ENCODE results near the gene BCL3. TPM values are rescaled to one million over a fixed set of nuclear protein-coding genes. Genes with fewer than 3 reads are reported as not detected.
A peak's percentile ranks its signal among the peaks of the same experiment; 100 is the strongest.

The BCL3 gene
- total and polyA plus RNA-seq, 10 of the 15 experiments (the other 5 are each of a cell fraction or from before 2014, with no cell fraction given) = 0.55 to 22.7 (median 3.6) TPM

DNA sequence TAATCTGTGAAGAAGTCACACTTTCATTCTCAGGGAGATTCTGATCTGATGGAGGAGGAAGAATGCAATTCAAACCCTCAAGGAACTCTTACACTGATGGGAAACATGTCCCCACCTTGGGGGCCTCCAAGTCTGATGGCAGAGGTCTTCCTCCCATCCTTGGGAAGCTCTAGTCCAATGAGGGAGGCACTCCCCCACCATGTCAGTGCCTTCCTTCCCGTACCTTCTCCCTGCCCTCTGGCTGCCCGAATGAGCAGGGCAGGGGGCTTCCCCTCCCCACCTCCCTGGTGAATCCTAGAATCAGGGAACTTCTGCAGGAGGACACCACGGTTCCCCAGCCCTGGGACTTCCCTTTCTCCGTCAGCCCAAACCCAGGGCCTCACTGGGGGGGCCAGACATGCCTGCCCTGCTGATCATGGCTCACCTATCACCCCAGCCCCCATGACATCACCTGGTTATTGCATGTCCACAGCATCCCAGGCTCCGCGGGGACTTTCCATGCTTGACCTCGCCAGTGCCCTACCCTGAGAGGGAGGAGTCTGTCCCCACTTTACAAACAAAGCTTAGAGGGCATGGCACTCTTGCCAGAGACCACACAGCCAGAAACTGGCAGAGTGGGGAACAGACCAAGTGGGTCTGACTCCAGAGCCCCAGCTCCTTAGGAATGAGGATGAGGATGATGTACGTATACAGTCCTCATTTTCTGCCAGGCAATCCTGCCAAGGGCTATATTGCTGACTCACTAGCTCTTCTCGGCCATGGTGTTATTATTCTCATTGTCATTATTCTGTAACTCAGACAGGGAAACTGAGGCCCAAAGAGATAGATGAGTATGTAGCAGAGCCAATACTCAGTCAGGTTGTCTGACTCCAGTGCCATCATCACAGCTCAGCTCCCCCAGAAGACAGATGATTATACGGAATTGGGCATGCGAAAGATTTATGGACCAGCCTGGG, 9.6 kb upstream of the BCL3 start (continued):
- no peak for TF ChIP-seq PAX5 (IDR thresholded peaks at IDR 0.05; ENCODE audit: borderline replicate concordance, low read depth, low read length)
- no peak for TF ChIP-seq NFYA (IDR thresholded peaks at IDR 0.05; ENCODE audit: borderline replicate concordance, low read depth, low read length)
- TF ChIP-seq MTA3 (IDR thresholded peaks at IDR 0.05; ENCODE audit: borderline replicate concordance, low read length) = no peak
- TF ChIP-seq HCFC1 (IDR thresholded peaks at IDR 0.05; ENCODE audit: low read length) = no peak
- TF ChIP-seq, protein P1, sequence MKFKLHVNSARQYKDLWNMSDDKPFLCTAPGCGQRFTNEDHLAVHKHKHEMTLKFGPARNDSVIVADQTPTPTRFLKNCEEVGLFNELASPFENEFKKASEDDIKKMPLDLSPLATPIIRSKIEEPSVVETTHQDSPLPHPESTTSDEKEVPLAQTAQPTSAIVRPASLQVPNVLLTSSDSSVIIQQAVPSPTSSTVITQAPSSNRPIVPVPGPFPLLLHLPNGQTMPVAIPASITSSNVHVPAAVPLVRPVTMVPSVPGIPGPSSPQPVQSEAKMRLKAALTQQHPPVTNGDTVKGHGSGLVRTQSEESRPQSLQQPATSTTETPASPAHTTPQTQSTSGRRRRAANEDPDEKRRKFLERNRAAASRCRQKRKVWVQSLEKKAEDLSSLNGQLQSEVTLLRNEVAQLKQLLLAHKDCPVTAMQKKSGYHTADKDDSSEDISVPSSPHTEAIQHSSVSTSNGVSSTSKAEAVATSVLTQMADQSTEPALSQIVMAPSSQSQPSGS (IDR thresholded peaks at IDR 0.05; ENCODE audit: low read length) = no peak
- TF ChIP-seq ZNF207 (IDR thresholded peaks at IDR 0.05; ENCODE audit: borderline replicate concordance) = no peak
- TF ChIP-seq BRCA1 (IDR thresholded peaks at IDR 0.05; ENCODE audit: low read depth, low read length) = no peak
- TF ChIP-seq SMAD1 (IDR thresholded peaks at IDR 0.05; ENCODE audit: low read depth, partially characterized antibody) = no peak
- TF ChIP-seq EP300 (IDR thresholded peaks at IDR 0.05; ENCODE audit: borderline replicate concordance in 1 of 2, control insufficient read depth in 1 of 2, low read depth in 2 of 2, low read length in 2 of 2) = peak in 1 of 2 experiments; percentile 34; a peak in 1 of 4 replicates
- no peak for TF ChIP-seq TCF3 (IDR thresholded peaks at IDR 0.05; ENCODE audit: borderline replicate concordance, insufficient read depth, low read depth, low read length)
